SK-N-MC (cell line): Measurements from ENCODE around the gene CDC6.
A peak's percentile ranks its signal among the peaks of the same experiment; 100 is the strongest.

ENCODE experiments used
- EZH2 ChIP-seq: fragments of 200-600 bp; sonication (generic); IDR thresholded peaks from one replicate; pipeline ENCODE4 v1.6.1; 2017; ENCODE audit warnings: antibody characterized with exemption
- FOXP2 ChIP-seq: optimal IDR thresholded peaks from 2 replicates; pipeline ENCODE3; 2011; ENCODE audit warnings: mild to moderate bottlenecking, moderate library complexity; ENCODE audit not compliant: insufficient read depth; ENCODE audit errors: extremely low read length, control extremely low read depth
- POLR2AphosphoS5 ChIP-seq: IDR thresholded peaks from 2 replicates; pipeline ENCODE4 v1.6.1; 2012; ENCODE audit warnings: mild to moderate bottlenecking, low read depth, low read length, borderline replicate concordance

- TF ChIP-seq EZH2 (no peak), POLR2AphosphoS5 (peak; percentile 81; the same call in 1 of the 2 replicates), FOXP2 (no peak)
Measured at GRCh38 chr17:40317880-40318829, 30.5 kb downstream of the CDC6 start.
